Thyroid gland (tissue), 4 donors: ENCODE results near the gene KREMEN1.

ENCODE experiments used
- POLR2A ChIP-seq, 2 donors: fragments of 450-650 bp; IDR thresholded peaks; one replicate each; pipeline ENCODE4 v1.6.1; 2017; ENCODE audit warnings: antibody characterized with exemption in 2 of 2, mild to moderate bottlenecking in 2 of 2, moderate library complexity in 1 of 2
- TF ChIP-seq, protein P1 (sequence below), 6 experiments: fragments of 200-600 bp in 3 of 6; fragments of 450-650 bp in 3 of 6; sonication (generic) in 3 of 6; IDR thresholded peaks; one replicate each; pipeline ENCODE4 v1.5.1; 2016 to 2019; ENCODE audit warnings: antibody characterized with exemption in 6 of 6, mild to moderate bottlenecking in 2 of 6, inconsistent platforms in 1 of 6, moderate library complexity in 1 of 6

DNA sequence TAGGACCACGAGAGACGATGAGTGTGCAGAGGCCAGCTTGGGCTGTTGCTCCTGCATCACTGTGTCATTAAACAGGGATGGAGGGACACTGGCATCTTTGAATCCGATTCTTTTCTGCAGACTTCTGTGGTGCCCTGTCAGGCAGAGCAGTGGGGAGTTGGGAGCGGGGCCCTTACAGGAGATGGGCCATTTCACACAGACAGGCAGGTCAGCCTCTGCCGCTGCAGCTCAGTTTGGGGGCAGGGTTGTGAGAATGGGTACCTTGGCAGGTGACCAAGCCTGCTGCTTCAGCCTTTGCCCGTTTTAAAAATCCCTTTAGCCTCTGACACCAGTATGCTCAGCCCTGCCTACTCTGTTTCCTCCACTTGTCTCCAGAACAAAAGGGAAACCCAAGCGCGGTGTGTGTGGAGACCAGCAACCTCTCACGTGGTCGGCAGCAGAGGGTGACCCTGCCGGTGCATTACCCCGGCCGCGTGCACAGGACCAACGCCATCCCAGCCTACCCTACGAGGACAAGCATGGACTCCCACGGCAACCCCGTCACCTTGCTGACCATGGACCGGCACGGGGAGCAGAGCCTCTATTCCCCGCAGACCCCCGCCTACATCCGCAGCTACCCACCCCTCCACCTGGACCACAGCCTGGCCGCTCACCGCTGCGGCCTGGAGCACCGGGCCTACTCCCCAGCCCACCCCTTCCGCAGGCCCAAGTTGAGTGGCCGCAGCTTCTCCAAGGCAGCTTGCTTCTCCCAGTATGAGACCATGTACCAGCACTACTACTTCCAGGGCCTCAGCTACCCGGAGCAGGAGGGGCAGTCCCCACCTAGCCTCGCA is 23.8 kb upstream of the KREMEN1 start:
- TF ChIP-seq, protein P1, sequence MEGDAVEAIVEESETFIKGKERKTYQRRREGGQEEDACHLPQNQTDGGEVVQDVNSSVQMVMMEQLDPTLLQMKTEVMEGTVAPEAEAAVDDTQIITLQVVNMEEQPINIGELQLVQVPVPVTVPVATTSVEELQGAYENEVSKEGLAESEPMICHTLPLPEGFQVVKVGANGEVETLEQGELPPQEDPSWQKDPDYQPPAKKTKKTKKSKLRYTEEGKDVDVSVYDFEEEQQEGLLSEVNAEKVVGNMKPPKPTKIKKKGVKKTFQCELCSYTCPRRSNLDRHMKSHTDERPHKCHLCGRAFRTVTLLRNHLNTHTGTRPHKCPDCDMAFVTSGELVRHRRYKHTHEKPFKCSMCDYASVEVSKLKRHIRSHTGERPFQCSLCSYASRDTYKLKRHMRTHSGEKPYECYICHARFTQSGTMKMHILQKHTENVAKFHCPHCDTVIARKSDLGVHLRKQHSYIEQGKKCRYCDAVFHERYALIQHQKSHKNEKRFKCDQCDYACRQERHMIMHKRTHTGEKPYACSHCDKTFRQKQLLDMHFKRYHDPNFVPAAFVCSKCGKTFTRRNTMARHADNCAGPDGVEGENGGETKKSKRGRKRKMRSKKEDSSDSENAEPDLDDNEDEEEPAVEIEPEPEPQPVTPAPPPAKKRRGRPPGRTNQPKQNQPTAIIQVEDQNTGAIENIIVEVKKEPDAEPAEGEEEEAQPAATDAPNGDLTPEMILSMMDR (IDR thresholded peaks at IDR 0.05) = no peak
- no peak for TF ChIP-seq POLR2A (IDR thresholded peaks at IDR 0.05)
